Smooth muscle cell (in vitro differentiated cells): ENCODE data around the gene EHD1. TPM values are rescaled to one million over a fixed set of nuclear protein-coding genes. Genes with fewer than 3 reads are reported as not detected.
A peak's percentile ranks its signal among the peaks of the same experiment; 100 is the strongest.

ENCODE experiments used
- DNase-seq: peaks from one replicate; lab custom pipeline; 2025; ENCODE audit not compliant: unreplicated experiment; lab: John Stamatoyannopoulos, UW
- H2AFZ ChIP-seq: fragments of 200-600 bp; sonication (generic); 2 replicates; pipeline ENCODE4 v1.6.0; 2016; ENCODE audit warnings: antibody characterized with exemption, low read depth, mild to moderate bottlenecking
- H3F3A ChIP-seq: fragments of 200-600 bp; sonication (generic); 2 replicates; pipeline ENCODE4 v1.6.0; 2017; ENCODE audit warnings: antibody characterized with exemption, low read depth
- H3K27ac ChIP-seq: fragments of 200-600 bp; sonication (generic); 2 replicates; pipeline ENCODE4 v1.5.1; 2016; ENCODE audit warnings: low read depth, mild to moderate bottlenecking
- H3K27me3 ChIP-seq: fragments of 200-600 bp; sonication (generic); 2 replicates; pipeline ENCODE4 v1.6.1; 2016; ENCODE audit warnings: low read depth, mild to moderate bottlenecking
- H3K36me3 ChIP-seq: fragments of 200-600 bp; sonication (generic); 2 replicates; pipeline ENCODE4 v1.5.1; 2016; ENCODE audit warnings: low read depth
- H3K4me1 ChIP-seq: fragments of 200-600 bp; sonication (generic); 2 replicates; pipeline ENCODE4 v1.5.1; 2016; ENCODE audit warnings: low read depth
- H3K4me2 ChIP-seq: fragments of 200-600 bp; sonication (generic); 2 replicates; pipeline ENCODE4 v1.6.0; 2016; ENCODE audit warnings: mild to moderate bottlenecking
- H3K4me3 ChIP-seq: fragments of 200-600 bp; sonication (generic); 2 replicates; pipeline ENCODE4 v1.5.1; 2016; ENCODE audit warnings: mild to moderate bottlenecking
- H3K79me2 ChIP-seq: fragments of 200-600 bp; sonication (generic); 2 replicates; pipeline ENCODE4 v1.6.0; 2016; ENCODE audit warnings: low read depth, mild to moderate bottlenecking
- H3K9ac ChIP-seq: fragments of 200-600 bp; sonication (generic); 2 replicates; pipeline ENCODE4 v1.6.0; 2016; ENCODE audit warnings: low read depth
- H3K9me3 ChIP-seq: fragments of 200-600 bp; sonication (generic); replicated peaks from 2 replicates; pipeline ENCODE4 v1.5.1; 2016; ENCODE audit warnings: low read depth
- H4K20me1 ChIP-seq: fragments of 200-600 bp; sonication (generic); 2 replicates; pipeline ENCODE4 v1.6.0; 2016; ENCODE audit warnings: low read depth
- CTCF ChIP-seq: fragments of 200-600 bp; sonication (generic); IDR thresholded peaks from 2 replicates; pipeline ENCODE4 v1.5.1; 2017; ENCODE audit warnings: borderline replicate concordance, mild to moderate bottlenecking, antibody characterized with exemption; ENCODE audit not compliant: insufficient read depth, poor library complexity, severe bottlenecking
- WGBS: methylation state at CpG from one replicate; pipeline ENCODE4 v1.1.7; 2016; ENCODE audit warnings: low lambda C conversion rate; 5-methylcytosine and 5-hydroxymethylcytosine counted together
- polyA plus RNA-seq: library from polyadenylated mRNA; unstranded; fragments of >200 nt; fragmentation: Nextera tagmentation; extraction: Ambion mirVana; gene quantifications from 2 replicates; pipeline ENCODE4 v1.2.1, GENCODE V29; 2016
- total RNA-seq: library from RNA; depleted of rRNA; stranded (reverse); fragments of >200 nt; gene quantifications from 2 replicates; pipeline ENCODE4 v1.2.3, GENCODE V29; 2014

Gene EHD1
- total and polyA plus RNA-seq, 2 experiments from 2014 or later, result 42.8 to 59.8 TPM

- peaks cover 16% of the 10 kb centered on the region for H3K4me1 ChIP-seq
- H3K9ac ChIP-seq, result no peak overlapping the region
- no peaks in the 10 kb centered on the region for H3K27me3 ChIP-seq
- peaks cover 28% of the 10 kb centered on the region for H3K79me2 ChIP-seq
- no peak overlapping the region for H3K4me2 ChIP-seq
- no peaks in the 10 kb centered on the region for H3F3A ChIP-seq
- whole genome bisulfite sequencing, result 86% methylated on average over 14 of the region's 14 CpGs
- DNase-seq, result no peak
- H2AFZ ChIP-seq, result no peak overlapping the region
- no peak overlapping the region for H3K27ac ChIP-seq
- H3K4me3 ChIP-seq, result no peak overlapping the region
- H4K20me1 ChIP-seq, result peaks cover 25% of the 10 kb centered on the region
- H3K36me3 ChIP-seq, result no peaks in the 10 kb centered on the region
- TF ChIP-seq CTCF, result no peak
- H3K9me3 ChIP-seq, result no peaks in the 10 kb centered on the region
Measured at GRCh38 chr11:64880240-64881001, 2.0 kb upstream of the EHD1 start.

DNA sequence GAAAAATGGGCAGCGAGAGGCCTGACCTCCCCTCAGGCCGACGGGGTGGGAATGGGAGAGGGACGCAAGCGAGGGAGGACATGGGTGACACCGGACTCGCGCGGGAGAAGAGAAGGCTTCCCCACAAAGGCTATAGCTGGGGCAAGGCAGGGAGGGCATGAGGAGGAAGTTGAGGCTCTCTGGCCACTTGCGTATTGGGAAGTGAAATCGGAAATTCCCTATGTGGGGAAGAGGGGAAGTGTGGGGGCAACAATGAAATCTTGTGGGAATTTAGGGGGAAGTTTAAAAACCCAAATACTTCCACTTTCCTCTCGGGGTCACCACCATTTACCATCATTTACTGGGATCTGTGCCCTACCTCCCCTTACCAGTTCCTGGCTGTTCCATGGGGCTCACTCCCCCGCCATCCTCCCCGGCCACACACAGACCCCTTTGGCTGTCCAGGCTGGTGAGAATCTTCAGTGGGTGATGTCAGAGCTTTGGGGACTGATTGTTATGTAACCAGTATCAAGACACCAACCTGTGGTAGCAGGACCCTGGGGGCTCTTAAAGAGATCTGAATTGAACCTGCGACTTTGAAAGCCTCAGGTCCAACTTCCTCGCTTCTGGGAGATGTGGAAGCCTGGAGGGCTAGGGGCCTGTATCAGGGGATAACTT lies 951 bp upstream of the EHD1 start:
- no peaks in the 10 kb centered on the region for H3K27me3 ChIP-seq
- H3K9ac ChIP-seq, result peak overlapping the region; percentile 77
- WGBS, result 32% methylated on average over 16 of the region's 16 CpGs
- no peaks in the 10 kb centered on the region for H3F3A ChIP-seq
- H3K4me1 ChIP-seq, result peaks cover 16% of the 10 kb centered on the region
- peaks cover 35% of the 10 kb centered on the region for H4K20me1 ChIP-seq
- TF ChIP-seq CTCF, result no peak
- peaks cover 39% of the 10 kb centered on the region for H3K79me2 ChIP-seq
- no peaks in the 10 kb centered on the region for H3K36me3 ChIP-seq
- DNase-seq, result no peak
- H3K9me3 ChIP-seq, result no peaks in the 10 kb centered on the region
- peak overlapping the region; percentile 68 for H3K27ac ChIP-seq
- peak overlapping the region; percentile 57 for H3K4me3 ChIP-seq
- H2AFZ ChIP-seq, result peak overlapping the region; percentile 63
- H3K4me2 ChIP-seq, result peak overlapping the region; percentile 88

- no peak for TF ChIP-seq CTCF
- peak overlapping the region; percentile 70 for H3K27ac ChIP-seq
- peaks cover 49% of the 10 kb centered on the region for H3K79me2 ChIP-seq
- under 1% methylated on average over 21 of the region's 21 CpGs for WGBS
- no peaks in the 10 kb centered on the region for H3K9me3 ChIP-seq
- no peak for DNase-seq
- peak overlapping the region; percentile 83 for H3K4me3 ChIP-seq
- H3F3A ChIP-seq, result no peaks in the 10 kb centered on the region
- H3K27me3 ChIP-seq, result no peaks in the 10 kb centered on the region
- peak overlapping the region; percentile 99 for H3K4me2 ChIP-seq
- no peak overlapping the region for H2AFZ ChIP-seq
- H3K9ac ChIP-seq, result peak overlapping the region; percentile 85
- no peaks in the 10 kb centered on the region for H3K36me3 ChIP-seq
- peaks cover 16% of the 10 kb centered on the region for H3K4me1 ChIP-seq
- H4K20me1 ChIP-seq, result peaks cover 41% of the 10 kb centered on the region
Measured at GRCh38 chr11:64878223-64878493, 263 bp downstream of the EHD1 start.
